C4-2B (cell line): Measurements from ENCODE around the gene OR51E1.

Experiments
- H3K27ac ChIP-seq: fragments of 450-650 bp; 2 replicates; pipeline ENCODE4 v1.5.1; 2017
- ZFX ChIP-seq: fragments of 450-650 bp; IDR thresholded peaks from 2 replicates; pipeline ENCODE4 v1.6.1; 2017
- TF ChIP-seq, protein P1 (sequence below): fragments of 450-650 bp; conservative IDR thresholded peaks from 2 replicates; pipeline ENCODE4 v1.5.1; 2017; ENCODE audit warnings: mild to moderate bottlenecking

Gene OR51E1

DNA sequence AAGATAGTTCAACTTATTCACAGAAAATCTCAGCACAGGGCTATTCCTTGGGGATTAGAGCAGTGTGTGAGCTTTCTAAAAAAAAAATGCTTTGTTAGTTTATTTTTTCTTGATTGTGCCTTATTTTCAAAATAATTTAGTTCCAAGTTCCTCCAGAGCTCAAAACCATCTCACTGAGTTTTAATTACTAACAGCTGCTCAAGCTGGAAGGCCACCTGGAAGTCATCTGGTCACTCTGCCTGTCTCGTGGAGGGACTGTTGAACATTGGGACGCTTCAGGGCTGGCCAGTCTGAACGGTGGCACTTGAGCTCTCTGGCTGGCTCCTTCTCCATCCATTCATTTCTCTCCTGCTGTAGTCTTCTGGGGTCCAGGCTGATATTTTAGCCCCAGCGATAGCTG, 4.0 kb downstream of the OR51E1 start:
- TF ChIP-seq ZFX, result no peak
- TF ChIP-seq, protein P1, sequence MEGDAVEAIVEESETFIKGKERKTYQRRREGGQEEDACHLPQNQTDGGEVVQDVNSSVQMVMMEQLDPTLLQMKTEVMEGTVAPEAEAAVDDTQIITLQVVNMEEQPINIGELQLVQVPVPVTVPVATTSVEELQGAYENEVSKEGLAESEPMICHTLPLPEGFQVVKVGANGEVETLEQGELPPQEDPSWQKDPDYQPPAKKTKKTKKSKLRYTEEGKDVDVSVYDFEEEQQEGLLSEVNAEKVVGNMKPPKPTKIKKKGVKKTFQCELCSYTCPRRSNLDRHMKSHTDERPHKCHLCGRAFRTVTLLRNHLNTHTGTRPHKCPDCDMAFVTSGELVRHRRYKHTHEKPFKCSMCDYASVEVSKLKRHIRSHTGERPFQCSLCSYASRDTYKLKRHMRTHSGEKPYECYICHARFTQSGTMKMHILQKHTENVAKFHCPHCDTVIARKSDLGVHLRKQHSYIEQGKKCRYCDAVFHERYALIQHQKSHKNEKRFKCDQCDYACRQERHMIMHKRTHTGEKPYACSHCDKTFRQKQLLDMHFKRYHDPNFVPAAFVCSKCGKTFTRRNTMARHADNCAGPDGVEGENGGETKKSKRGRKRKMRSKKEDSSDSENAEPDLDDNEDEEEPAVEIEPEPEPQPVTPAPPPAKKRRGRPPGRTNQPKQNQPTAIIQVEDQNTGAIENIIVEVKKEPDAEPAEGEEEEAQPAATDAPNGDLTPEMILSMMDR, result no peak
- no peak overlapping the region for H3K27ac ChIP-seq

DNA sequence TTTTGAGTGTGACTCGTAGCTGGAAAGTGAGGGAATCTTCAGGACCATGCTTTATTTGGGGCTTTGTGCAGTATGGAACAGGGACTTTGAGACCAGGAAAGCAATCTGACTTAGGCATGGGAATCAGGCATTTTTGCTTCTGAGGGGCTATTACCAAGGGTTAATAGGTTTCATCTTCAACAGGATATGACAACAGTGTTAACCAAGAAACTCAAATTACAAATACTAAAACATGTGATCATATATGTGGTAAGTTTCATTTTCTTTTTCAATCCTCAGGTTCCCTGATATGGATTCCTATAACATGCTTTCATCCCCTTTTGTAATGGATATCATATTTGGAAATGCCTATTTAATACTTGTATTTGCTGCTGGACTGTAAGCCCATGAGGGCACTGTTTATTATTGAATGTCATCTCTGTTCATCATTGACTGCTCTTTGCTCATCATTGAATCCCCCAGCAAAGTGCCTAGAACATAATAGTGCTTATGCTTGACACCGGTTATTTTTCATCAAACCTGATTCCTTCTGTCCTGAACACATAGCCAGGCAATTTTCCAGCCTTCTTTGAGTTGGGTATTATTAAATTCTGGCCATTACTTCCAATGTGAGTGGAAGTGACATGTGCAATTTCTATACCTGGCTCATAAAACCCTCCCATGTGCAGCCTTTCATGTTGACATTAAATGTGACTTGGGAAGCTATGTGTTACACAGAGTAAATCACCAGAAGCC, 11.0 kb downstream of the OR51E1 start:
- no peak overlapping the region for H3K27ac ChIP-seq
- TF ChIP-seq, protein P1, result no peak
- TF ChIP-seq ZFX, result no peak

DNA sequence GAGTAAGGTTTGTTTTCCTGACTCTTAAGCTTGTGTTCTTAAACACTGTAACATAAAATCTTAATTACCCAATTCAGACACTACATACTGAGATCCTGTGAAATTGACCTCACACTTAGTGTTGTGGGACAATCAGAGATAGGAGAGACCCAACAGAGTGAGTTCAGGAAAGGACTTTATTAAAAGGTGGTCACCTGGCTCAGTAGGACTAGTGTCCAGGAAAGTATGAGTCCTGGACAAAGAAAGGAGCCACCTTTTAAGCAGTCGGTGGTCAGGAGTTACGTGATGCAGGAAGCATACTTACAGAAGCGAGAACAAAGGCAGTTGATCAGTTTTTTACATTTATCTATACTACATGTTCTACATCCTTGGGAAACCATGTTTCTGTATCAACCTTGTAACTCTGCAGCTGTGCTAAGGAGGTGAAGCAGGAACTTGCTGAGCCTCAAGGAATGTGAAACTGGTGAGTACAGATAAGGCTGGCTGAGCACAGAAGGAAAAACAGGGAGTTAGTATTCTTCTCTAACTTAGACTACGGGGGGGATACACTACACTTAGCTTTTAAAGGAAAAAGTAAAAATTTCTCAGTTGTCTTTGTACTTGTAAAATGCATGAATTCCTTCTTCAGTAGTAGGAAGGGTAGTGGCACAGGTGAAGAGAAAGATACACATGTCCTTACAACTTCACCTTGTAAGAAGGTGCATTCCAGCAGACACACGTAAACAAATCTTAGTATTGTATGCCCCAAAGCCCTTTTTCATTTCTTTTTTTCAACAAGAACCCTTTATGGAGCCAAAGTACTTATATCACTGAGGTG, 15.1 kb downstream of the OR51E1 start:
- TF ChIP-seq ZFX, result no peak
- TF ChIP-seq, protein P1, result no peak
- no peak overlapping the region for H3K27ac ChIP-seq

DNA sequence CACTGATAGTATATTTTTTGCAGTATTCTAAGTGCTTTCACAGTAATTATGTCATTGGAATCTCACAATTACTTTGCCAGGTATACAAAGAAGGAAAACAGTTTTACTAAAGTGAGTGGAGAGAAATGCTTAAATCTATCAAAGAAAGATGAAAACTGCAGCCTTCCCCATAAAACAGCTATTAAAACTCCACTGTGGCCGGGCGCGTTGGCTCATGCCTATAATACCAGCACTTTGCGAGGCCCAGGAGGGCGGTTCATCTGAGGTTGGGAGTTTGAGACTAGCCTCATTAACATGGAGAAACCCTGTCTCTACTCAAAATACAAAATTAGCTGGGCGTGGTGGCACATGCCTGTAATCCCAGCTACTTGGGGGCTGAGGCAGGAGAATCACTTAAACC, 19.1 kb downstream of the OR51E1 start:
- no peak for TF ChIP-seq ZFX
- TF ChIP-seq, protein P1, result no peak
- no peak overlapping the region for H3K27ac ChIP-seq

DNA sequence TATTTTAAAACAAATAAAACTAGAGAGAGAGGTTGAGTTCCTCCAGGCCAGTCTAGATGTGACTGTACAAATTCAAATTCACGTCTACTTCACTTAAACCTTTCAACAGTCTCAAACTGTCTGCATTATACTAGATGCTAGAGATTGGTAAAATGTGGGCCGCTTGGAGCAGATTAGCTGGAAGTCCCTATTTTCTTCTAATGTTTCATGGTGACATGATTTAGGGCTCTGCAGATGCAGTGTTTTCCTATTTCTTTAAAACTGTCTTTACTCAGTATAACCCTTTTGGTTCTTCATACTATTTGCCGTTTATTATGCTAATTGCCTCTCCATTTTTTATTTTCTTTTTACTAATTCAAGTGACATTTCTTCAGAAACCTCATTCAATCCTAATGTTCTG, 20.4 kb downstream of the OR51E1 start:
- no peak overlapping the region for H3K27ac ChIP-seq
- TF ChIP-seq ZFX, result no peak
- TF ChIP-seq, protein P1, result no peak

DNA sequence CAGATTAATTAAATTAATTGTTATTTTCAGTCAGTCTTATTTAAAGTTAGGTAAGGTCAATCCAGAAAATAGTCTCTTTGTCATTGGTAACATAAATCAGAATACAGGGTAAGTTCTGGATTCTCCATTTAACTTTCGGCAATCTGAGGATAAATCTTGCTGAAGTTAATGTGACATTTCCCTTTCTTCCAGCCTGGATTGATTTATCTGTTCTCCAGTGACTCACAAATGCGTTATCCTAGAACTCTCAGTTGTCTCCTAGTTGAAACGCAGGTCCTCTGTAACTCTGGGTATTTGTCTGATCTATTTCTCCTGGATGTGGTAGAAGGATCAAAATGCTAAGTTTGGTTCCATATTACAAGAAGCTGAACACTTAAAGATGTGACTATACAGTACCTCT, 21.0 kb downstream of the OR51E1 start:
- H3K27ac ChIP-seq, result no peak overlapping the region
- no peak for TF ChIP-seq ZFX
- TF ChIP-seq, protein P1, result no peak

DNA sequence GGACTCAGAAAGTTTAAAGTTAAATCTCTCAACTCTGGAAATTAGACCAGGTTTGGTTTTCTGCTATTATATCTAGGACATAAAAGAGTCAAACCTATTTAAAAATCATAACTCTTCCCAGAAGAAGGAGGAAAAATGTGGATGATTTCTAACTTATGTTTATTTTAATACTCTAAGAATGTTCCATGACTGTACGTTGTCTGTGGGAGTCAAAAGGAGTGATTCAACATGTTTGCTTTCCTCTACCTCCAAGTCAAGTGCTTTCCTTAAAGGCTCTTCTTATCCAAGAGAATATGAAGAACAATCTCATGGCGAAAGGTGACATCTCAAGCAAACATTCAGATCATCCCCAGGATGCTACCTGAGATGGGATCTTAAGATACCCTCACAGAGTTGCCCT, 21.6 kb downstream of the OR51E1 start:
- no peak overlapping the region for H3K27ac ChIP-seq
- no peak for TF ChIP-seq ZFX
- TF ChIP-seq, protein P1, result no peak
